Measurements from ENCODE around the gene AKR7A2. TPM values are rescaled to one million over a fixed set of nuclear protein-coding genes. Genes with fewer than 3 reads are reported as not detected.

The AKR7A2 gene
- total and polyA plus RNA-seq, 9 of the 15 experiments (the other 6 are each of a cell fraction or from before 2014, with no cell fraction given) = 2.0 to 78.4 (median 49.4) TPM

GRCh38 chr1:19336543-19336942 is 24.6 kb upstream of the AKR7A2 start (continued):
- no peak for TF ChIP-seq HMBOX1 (IDR thresholded peaks at IDR 0.05)
- TF ChIP-seq HSF4 (CRISPR knock-in tag; IDR thresholded peaks at IDR 0.05; ENCODE audit: borderline replicate concordance) = no peak
- no peak for TF ChIP-seq RBBP5 (IDR thresholded peaks at IDR 0.05; ENCODE audit: borderline replicate concordance, insufficient read depth, low read length, poor library complexity, severe bottlenecking)
- no peak for TF ChIP-seq EHMT2 (IDR thresholded peaks at IDR 0.05)
- no peak for TF ChIP-seq TBL1XR1 (IDR thresholded peaks at IDR 0.05; ENCODE audit: low read length in 2 of 2)

GRCh38 chr1:19333587-19334354 is 21.8 kb upstream of the AKR7A2 start:
- Histone ChIP-seq H3K9me1 (ENCODE audit: control insufficient read depth, insufficient read depth, low read length) (peaks cover 3% of the 10 kb centered on the region), H3K9me3 (replicated peaks; ENCODE audit: control insufficient read depth, insufficient read depth, low read depth, low read length) (no peaks in the 10 kb centered on the region), H3K4me2 (ENCODE audit: insufficient read depth, low read length) (no peak overlapping the region), H3K79me2 (ENCODE audit: control insufficient read depth, insufficient read depth, low read length) (no peaks in the 10 kb centered on the region), H3K36me3 (ENCODE audit: control insufficient read depth, insufficient read depth, low read length) (peaks cover 9% of the 10 kb centered on the region; the same call in 2 of the 3 replicates), H2AFZ (ENCODE audit: low read depth, low read length) (no peak overlapping the region), H3K4me3 (no peak overlapping the region), H3K4me1 (replicated peaks in 1 of 2; ENCODE audit: control insufficient read depth in 2 of 2, insufficient read depth in 2 of 2, low read length in 2 of 2) (peaks cover 0 to 17% of the 10 kb centered on the region in 2 experiments; a peak in 1 of 5 replicates), H4K20me1 (replicated peaks; ENCODE audit: control insufficient read depth, insufficient read depth, low read length) (peaks cover 8% of the 10 kb centered on the region; the same call in 1 of the 2 replicates), H3K27ac (ENCODE audit: extremely low read depth, low read depth, low read length) (no peak overlapping the region), H3K9ac (ENCODE audit: insufficient read depth in 1 of 2, low read depth in 2 of 2, low read length in 2 of 2) (peak overlapping the region in 1 of 2 experiments; percentile 65; a peak in 1 of 4 replicates), H3K27me3 (ENCODE audit: control insufficient read depth in 2 of 2, insufficient read depth in 2 of 2, low read length in 2 of 2) (no peaks in the 10 kb centered on the region)
- FAIRE-seq (no peak), ATAC-seq (no peak), DNase-seq (ENCODE audit: extremely low read depth in 1 of 4, low spot score in 3 of 4) (no peak)
- WGBS (ENCODE audit: insufficient coverage, low coverage, missing lambda C conversion rate) = 63% methylated on average over 9 of the region's 9 CpGs
- POLR2A ChIA-PET = interaction anchor here (0.5 to 0.7 kb wide), 4 partner anchors 24 to 257 kb away, joined by 3 read pairs; no protein-coding TSS in a partner anchor
- in situ Hi-C loops (cut with MboI) (no loop called here), intact Hi-C loops (cut with micrococcal nuclease) (no loop called here)
- CTCF ChIA-PET (ENCODE audit: low intra/inter-chr PET ratio) = no interaction called here
- BruUV-seq (replicated peaks) = no TSS peak
- TF ChIP-seq RBM34 (IDR thresholded peaks at IDR 0.05; ENCODE audit: borderline replicate concordance, insufficient read depth, low read length) (no peak), CEBPG (CRISPR knock-in tag; IDR thresholded peaks at IDR 0.05) (0 out of 2 replicates have a peak, but pooled peaks have one; percentile 16), CEBPG (tag; conservative IDR thresholded peaks at IDR 0.05 in 1 of 2, IDR thresholded peaks at IDR 0.05 in 1 of 2) (no peak), MAFF (IDR thresholded peaks at IDR 0.05; ENCODE audit: low read length) (no peak), ZNF408 (CRISPR knock-in tag; IDR thresholded peaks at IDR 0.05; ENCODE audit: low read depth) (no peak), CEBPB (tag; IDR thresholded peaks at IDR 0.05) (peak; percentile 55), CHD4 (IDR thresholded peaks at IDR 0.05; ENCODE audit: insufficient read depth, insufficient replicate concordance, low read depth, low read length, poor library complexity, severe bottlenecking) (no peak), ZNF232 (CRISPR knock-in tag; IDR thresholded peaks at IDR 0.05) (no peak), ILF3 (IDR thresholded peaks at IDR 0.05; ENCODE audit: borderline replicate concordance) (no peak), U2AF2 (optimal IDR thresholded peaks at IDR 0.05; ENCODE audit: low read depth, low read length) (no peak)

All from K562 (cell line).